ENCODE measurements around the gene CFI.

Gene CFI

DNA sequence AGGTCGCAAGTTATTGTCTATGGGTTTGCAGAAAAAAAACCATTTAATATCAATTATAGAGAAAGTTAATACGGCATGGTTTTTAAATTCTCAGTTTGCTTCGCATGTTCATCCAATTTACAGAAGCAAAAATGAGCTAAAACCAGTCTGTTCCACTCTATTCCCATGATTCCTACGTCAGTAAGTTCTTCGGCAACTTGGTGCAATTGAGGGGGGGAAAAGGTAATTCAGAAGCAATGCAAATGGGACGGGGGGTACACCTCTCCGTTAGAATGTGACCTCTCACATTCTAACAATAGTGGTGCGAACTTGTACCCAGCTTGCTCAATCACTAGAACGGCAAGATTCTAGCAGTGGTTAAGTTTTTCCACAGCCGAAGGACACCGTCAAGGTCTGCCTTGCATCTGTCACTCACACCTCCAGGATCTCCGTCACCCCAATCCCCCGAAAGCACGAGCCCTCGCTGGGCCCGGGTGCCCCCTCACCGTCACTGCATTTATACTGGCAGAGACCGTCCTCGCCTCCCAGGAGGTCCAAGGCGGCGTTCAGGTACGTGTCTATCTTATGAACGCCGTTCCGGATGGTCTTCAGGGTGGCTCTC lies 72.6 kb downstream of the CFI start:
- WGBS, 2 donors (ENCODE audit: extremely low coverage in 2 of 2, insufficient read length in 2 of 2, insufficient replicate concordance in 1 of 2) = no CpG with 5 or more reads among the region's 25 CpGs
- Histone ChIP-seq H3K4me1 (ENCODE audit: control insufficient read depth in 2 of 2, insufficient read depth in 1 of 2, low read depth in 1 of 2, low read length in 2 of 2) (peaks cover 0 to 3% of the 10 kb centered on the region in 2 donors), H3K14ac (ENCODE audit: low read length) (peak overlapping the region; percentile 82), H2BK120ac (ENCODE audit: low read depth, low read length) (no peak overlapping the region), H3K23ac (ENCODE audit: low read depth, low read length, poor library complexity) (peak overlapping the region; percentile 89), H4K91ac (ENCODE audit: low read depth, low read length, poor library complexity) (peak overlapping the region; percentile 22), H3K9me3 (replicated peaks in 1 of 2; ENCODE audit: control insufficient read depth in 2 of 2, insufficient read depth in 1 of 2, low read depth in 1 of 2, low read length in 2 of 2) (no peaks in the 10 kb centered on the region), H2AFZ (ENCODE audit: low read length) (peak overlapping the region; percentile 98), H2BK12ac (ENCODE audit: low read length) (no peak overlapping the region), H3K27ac (replicated peaks; ENCODE audit: low read length) (no peak overlapping the region), H3K18ac (ENCODE audit: low read length) (peak overlapping the region; percentile 85), H3K27me3 (ENCODE audit: control insufficient read depth in 3 of 3, insufficient read depth in 3 of 3, low read depth in 1 of 3, low read length in 3 of 3) (peaks cover 0 to 13% (median 9%) of the 10 kb centered on the region in 3 experiments), H3K79me1 (ENCODE audit: low read depth, low read length) (peaks cover 2% of the 10 kb centered on the region), H3K4ac (ENCODE audit: low read length) (no peak overlapping the region), H2BK5ac (ENCODE audit: low read length) (no peak overlapping the region), H3K36me3 (replicated peaks in 1 of 2; ENCODE audit: control insufficient read depth in 2 of 2, insufficient read depth in 2 of 2, low read length in 2 of 2) (no peaks in the 10 kb centered on the region), H3K4me2 (ENCODE audit: insufficient read depth, low read length, poor library complexity, severe bottlenecking) (peak overlapping the region; percentile 86), H2BK15ac (ENCODE audit: low read length) (no peak overlapping the region), H2AK5ac (ENCODE audit: low read depth, low read length) (no peak overlapping the region), H3K4me3 (ENCODE audit: low read length in 2 of 2) (peak overlapping the region; percentile 97 to 98), H4K8ac (ENCODE audit: low read depth, low read length) (peak overlapping the region; percentile 17), H3K9ac (ENCODE audit: low read depth, low read length, poor library complexity) (peak overlapping the region; percentile 90)
- DNase-seq (ENCODE audit: low spot score) = no peak

DNA sequence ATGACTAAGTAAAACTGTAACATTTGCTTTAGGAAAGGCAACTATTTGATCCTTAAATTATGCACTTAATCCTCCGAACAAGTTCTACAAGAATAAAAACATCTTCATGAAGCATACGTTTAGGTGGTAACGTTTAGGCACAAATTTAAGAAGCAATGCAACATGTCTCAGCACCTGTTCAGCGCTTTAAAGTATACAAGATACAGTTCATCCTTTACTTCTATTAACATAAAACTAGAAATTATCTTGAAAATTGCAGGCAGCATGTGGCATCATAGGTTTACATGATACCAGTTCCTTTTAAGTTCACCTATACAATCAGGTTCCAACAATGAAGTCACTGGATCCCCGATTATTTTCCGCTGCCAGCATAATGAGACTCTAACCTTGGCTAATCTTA lies 73.4 kb downstream of the CFI start:
- Histone ChIP-seq H4K8ac (ENCODE audit: low read depth, low read length) (no peak overlapping the region), H3K4me2 (ENCODE audit: insufficient read depth, low read length, poor library complexity, severe bottlenecking) (no peak overlapping the region), H2BK5ac (ENCODE audit: low read length) (no peak overlapping the region), H3K36me3 (replicated peaks in 1 of 2; ENCODE audit: control insufficient read depth in 2 of 2, insufficient read depth in 2 of 2, low read length in 2 of 2) (no peaks in the 10 kb centered on the region), H2AFZ (ENCODE audit: low read length) (no peak overlapping the region), H3K27me3 (ENCODE audit: control insufficient read depth in 3 of 3, insufficient read depth in 3 of 3, low read depth in 1 of 3, low read length in 3 of 3) (peaks cover 0 to 13% (median 9%) of the 10 kb centered on the region in 3 experiments), H3K4me3 (ENCODE audit: low read length in 2 of 2) (no peak overlapping the region), H3K4ac (ENCODE audit: low read length) (no peak overlapping the region), H4K91ac (ENCODE audit: low read depth, low read length, poor library complexity) (no peak overlapping the region), H3K9me3 (replicated peaks in 1 of 2; ENCODE audit: control insufficient read depth in 2 of 2, insufficient read depth in 1 of 2, low read depth in 1 of 2, low read length in 2 of 2) (no peaks in the 10 kb centered on the region), H2AK5ac (ENCODE audit: low read depth, low read length) (no peak overlapping the region), H3K4me1 (ENCODE audit: control insufficient read depth in 2 of 2, insufficient read depth in 1 of 2, low read depth in 1 of 2, low read length in 2 of 2) (peaks cover 0 to 3% of the 10 kb centered on the region in 2 donors), H3K27ac (replicated peaks; ENCODE audit: low read length) (no peak overlapping the region), H3K23ac (ENCODE audit: low read depth, low read length, poor library complexity) (no peak overlapping the region), H2BK120ac (ENCODE audit: low read depth, low read length) (no peak overlapping the region), H2BK15ac (ENCODE audit: low read length) (no peak overlapping the region), H3K14ac (ENCODE audit: low read length) (no peak overlapping the region), H2BK12ac (ENCODE audit: low read length) (no peak overlapping the region), H3K9ac (ENCODE audit: low read depth, low read length, poor library complexity) (no peak overlapping the region), H3K18ac (ENCODE audit: low read length) (no peak overlapping the region), H3K79me1 (ENCODE audit: low read depth, low read length) (peaks cover 2% of the 10 kb centered on the region)
- DNase-seq (ENCODE audit: low spot score) = no peak
- no CpG with 5 or more reads among the region's 6 CpGs for WGBS, 2 donors (ENCODE audit: extremely low coverage in 2 of 2, insufficient read length in 2 of 2, insufficient replicate concordance in 1 of 2)

DNA sequence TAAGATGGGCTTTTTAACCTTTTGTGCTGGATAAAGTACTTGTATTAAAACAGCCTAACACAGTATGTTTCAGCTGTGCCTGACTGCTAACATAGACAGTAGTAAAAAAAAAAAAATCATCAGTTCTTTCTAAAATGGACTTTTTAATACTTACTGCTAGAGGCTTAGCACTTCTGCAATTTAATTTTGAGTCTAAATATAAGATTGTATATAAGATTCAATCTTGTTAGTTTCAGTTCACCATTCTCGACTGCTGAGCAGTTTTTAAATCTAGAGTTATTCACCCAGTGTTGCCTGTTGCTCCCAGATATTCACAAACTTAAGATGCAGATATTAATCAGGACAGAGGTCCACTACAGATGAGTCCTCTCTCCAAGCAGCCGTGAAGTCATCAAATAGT lies 78.7 kb downstream of the CFI start:
- Histone ChIP-seq H3K18ac (ENCODE audit: low read length) (no peak overlapping the region), H3K4me3 (ENCODE audit: low read length in 2 of 2) (no peak overlapping the region), H2BK12ac (ENCODE audit: low read length) (no peak overlapping the region), H3K14ac (ENCODE audit: low read length) (no peak overlapping the region), H2BK15ac (ENCODE audit: low read length) (no peak overlapping the region), H3K79me1 (ENCODE audit: low read depth, low read length) (no peaks in the 10 kb centered on the region), H3K4ac (ENCODE audit: low read length) (no peak overlapping the region), H3K27ac (replicated peaks; ENCODE audit: low read length) (no peak overlapping the region), H3K36me3 (replicated peaks in 1 of 2; ENCODE audit: control insufficient read depth in 2 of 2, insufficient read depth in 2 of 2, low read length in 2 of 2) (no peaks in the 10 kb centered on the region), H4K91ac (ENCODE audit: low read depth, low read length, poor library complexity) (no peak overlapping the region), H3K9me3 (replicated peaks in 1 of 2; ENCODE audit: control insufficient read depth in 2 of 2, insufficient read depth in 1 of 2, low read depth in 1 of 2, low read length in 2 of 2) (peaks cover 0 to 6% of the 10 kb centered on the region in 2 donors), H2AK5ac (ENCODE audit: low read depth, low read length) (no peak overlapping the region), H2BK120ac (ENCODE audit: low read depth, low read length) (no peak overlapping the region), H3K27me3 (ENCODE audit: control insufficient read depth in 3 of 3, insufficient read depth in 3 of 3, low read depth in 1 of 3, low read length in 3 of 3) (no peaks in the 10 kb centered on the region), H3K9ac (ENCODE audit: low read depth, low read length, poor library complexity) (no peak overlapping the region), H2AFZ (ENCODE audit: low read length) (no peak overlapping the region), H3K4me1 (ENCODE audit: control insufficient read depth in 2 of 2, insufficient read depth in 1 of 2, low read depth in 1 of 2, low read length in 2 of 2) (no peaks in the 10 kb centered on the region), H2BK5ac (ENCODE audit: low read length) (no peak overlapping the region), H3K23ac (ENCODE audit: low read depth, low read length, poor library complexity) (no peak overlapping the region), H4K8ac (ENCODE audit: low read depth, low read length) (no peak overlapping the region), H3K4me2 (ENCODE audit: insufficient read depth, low read length, poor library complexity, severe bottlenecking) (no peak overlapping the region)
- no peak for DNase-seq (ENCODE audit: low spot score)
- WGBS, 2 donors (ENCODE audit: extremely low coverage in 2 of 2, insufficient read length in 2 of 2, insufficient replicate concordance in 1 of 2) = no CpG with 5 or more reads among the region's 2 CpGs

GRCh38 chr4:109722357-109722756 lies 79.4 kb downstream of the CFI start:
- H3K9me3 ChIP-seq (replicated peaks in 1 of 2; ENCODE audit: control insufficient read depth in 2 of 2, insufficient read depth in 1 of 2, low read depth in 1 of 2, low read length in 2 of 2) = peaks cover 0 to 6% of the 10 kb centered on the region in 2 donors
- no peak overlapping the region for H3K27ac ChIP-seq (replicated peaks; ENCODE audit: low read length)
- H4K91ac ChIP-seq (ENCODE audit: low read depth, low read length, poor library complexity) = no peak overlapping the region
- H2BK12ac ChIP-seq (ENCODE audit: low read length) = no peak overlapping the region
- no peak overlapping the region for H4K8ac ChIP-seq (ENCODE audit: low read depth, low read length)
- no peak overlapping the region for H3K4ac ChIP-seq (ENCODE audit: low read length)
- H2BK5ac ChIP-seq (ENCODE audit: low read length) = no peak overlapping the region
- H3K9ac ChIP-seq (ENCODE audit: low read depth, low read length, poor library complexity) = no peak overlapping the region
- H3K14ac ChIP-seq (ENCODE audit: low read length) = no peak overlapping the region
- H3K4me3 ChIP-seq (ENCODE audit: low read length in 2 of 2) = no peak overlapping the region
- H3K18ac ChIP-seq (ENCODE audit: low read length) = no peak overlapping the region
- peaks cover 0 to 1% of the 10 kb centered on the region in 2 donors for H3K36me3 ChIP-seq (replicated peaks in 1 of 2; ENCODE audit: control insufficient read depth in 2 of 2, insufficient read depth in 2 of 2, low read length in 2 of 2)
- H3K4me1 ChIP-seq (ENCODE audit: control insufficient read depth in 2 of 2, insufficient read depth in 1 of 2, low read depth in 1 of 2, low read length in 2 of 2) = no peaks in the 10 kb centered on the region
- no peak overlapping the region for H2AFZ ChIP-seq (ENCODE audit: low read length)
- H3K27me3 ChIP-seq (ENCODE audit: control insufficient read depth in 3 of 3, insufficient read depth in 3 of 3, low read depth in 1 of 3, low read length in 3 of 3) = no peaks in the 10 kb centered on the region
- H3K23ac ChIP-seq (ENCODE audit: low read depth, low read length, poor library complexity) = no peak overlapping the region
- no peaks in the 10 kb centered on the region for H3K79me1 ChIP-seq (ENCODE audit: low read depth, low read length)
- no peak overlapping the region for H3K4me2 ChIP-seq (ENCODE audit: insufficient read depth, low read length, poor library complexity, severe bottlenecking)
- H2BK120ac ChIP-seq (ENCODE audit: low read depth, low read length) = no peak overlapping the region
- no peak for DNase-seq (ENCODE audit: low spot score)
- H2AK5ac ChIP-seq (ENCODE audit: low read depth, low read length) = no peak overlapping the region
- no peak overlapping the region for H2BK15ac ChIP-seq (ENCODE audit: low read length)

Measured in neuronal stem cell (in vitro differentiated cells).